ENCODE results near the gene VAV3.

GRCh38 chr1:107727866-107728265, 237.1 kb downstream of the VAV3 start:
- TF ChIP-seq CTCF (IDR thresholded peaks at IDR 0.05; ENCODE audit: insufficient read depth, low read depth, low read length): no peak
- no peak for TF ChIP-seq EZH2 (IDR thresholded peaks at IDR 0.05; ENCODE audit: insufficient read depth, low read length)

Data from astrocyte (in vitro differentiated cells and primary cell).